HG02642 (cell line): ENCODE data around the gene GP9.

Experiments
- ATAC-seq: cut with Tn5 transposase; IDR thresholded peaks from one replicate; pipeline ENCODE4 v1.9.1; 2021; ENCODE audit warnings: mild to moderate bottlenecking; ENCODE audit not compliant: unreplicated experiment, poor library complexity

GP9 gene

DNA sequence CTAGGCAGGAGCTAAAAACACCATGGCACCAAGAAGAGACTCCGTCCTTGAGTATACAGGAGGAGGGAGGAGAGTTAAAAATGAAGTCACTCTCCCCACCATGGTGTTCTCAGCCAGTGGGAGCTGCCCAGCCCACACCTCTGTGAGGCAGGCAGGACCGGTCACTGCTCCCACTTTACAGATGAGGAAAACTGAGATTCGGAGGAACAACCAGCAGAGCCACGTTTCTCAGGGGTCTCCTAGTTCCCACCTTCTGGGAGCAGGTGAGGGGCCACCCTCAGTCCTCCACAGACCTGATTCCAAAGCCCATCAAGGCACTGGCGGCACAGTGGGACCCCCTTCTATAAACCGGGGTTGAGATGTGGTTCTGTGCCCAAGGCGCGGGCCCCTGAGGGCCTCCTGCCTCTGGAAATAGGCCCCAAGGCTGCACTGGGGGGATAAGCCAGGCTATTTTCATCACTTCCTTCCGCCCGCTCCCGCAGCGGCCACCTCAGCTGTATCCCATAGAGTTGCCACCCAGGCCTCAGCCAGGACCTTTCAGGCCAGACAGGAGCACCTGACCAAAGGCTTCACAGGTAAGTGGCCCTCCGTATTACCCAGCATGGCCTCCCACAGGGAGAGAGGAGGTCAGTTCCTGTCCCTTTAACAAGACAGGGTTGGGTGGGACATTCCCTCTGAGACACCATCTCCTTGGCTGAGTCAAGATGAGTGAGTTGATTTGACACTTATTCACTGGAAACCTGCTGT is at the start of gene GP9:
Gene GP9, plus strand, starts transcription at position 504 of the 747 bp plus-strand sequence. CDS start 961 bp downstream, outside the sequence.
- ATAC-seq = no peak

DNA sequence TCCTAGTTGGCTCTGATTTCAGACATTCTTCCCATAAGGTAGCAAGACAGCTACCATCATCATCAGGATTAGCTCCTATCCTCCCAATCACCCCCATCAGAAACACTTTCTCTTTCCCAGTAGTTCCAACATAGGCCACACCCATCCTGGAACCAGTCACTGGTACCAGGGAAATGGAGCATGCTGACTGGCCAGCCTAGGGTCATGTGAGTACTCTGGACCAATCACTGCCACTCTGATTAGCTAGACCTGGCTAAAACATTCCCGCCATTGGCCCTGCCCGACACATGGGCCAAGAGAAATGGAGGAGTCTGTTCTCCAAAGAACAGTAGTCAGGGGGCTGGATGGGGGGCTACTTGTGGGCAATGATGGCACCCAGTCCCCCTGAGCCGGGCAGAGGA is 47.1 kb upstream of the GP9 start:
- ATAC-seq = no peak

DNA sequence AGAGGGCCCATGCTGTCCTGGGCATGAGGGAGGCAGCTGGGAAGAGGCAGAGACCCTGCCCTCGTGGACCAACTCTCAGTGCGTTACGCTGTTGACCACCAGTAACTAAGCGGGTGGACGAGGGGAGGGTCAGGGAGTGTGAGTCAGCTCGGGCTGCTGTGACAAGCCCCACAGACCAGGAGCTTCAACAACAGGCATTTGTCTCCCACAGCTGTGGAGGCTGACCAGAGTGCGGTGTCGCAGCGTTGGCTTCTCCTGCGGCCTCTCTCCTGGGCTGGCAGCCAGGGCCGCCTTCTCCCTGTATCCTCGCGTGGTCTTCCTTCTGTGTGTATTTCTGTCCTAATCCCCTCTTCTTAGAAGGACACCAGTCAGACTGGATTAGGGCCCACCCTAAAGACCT is 46.4 kb upstream of the GP9 start:
- no peak for ATAC-seq

DNA sequence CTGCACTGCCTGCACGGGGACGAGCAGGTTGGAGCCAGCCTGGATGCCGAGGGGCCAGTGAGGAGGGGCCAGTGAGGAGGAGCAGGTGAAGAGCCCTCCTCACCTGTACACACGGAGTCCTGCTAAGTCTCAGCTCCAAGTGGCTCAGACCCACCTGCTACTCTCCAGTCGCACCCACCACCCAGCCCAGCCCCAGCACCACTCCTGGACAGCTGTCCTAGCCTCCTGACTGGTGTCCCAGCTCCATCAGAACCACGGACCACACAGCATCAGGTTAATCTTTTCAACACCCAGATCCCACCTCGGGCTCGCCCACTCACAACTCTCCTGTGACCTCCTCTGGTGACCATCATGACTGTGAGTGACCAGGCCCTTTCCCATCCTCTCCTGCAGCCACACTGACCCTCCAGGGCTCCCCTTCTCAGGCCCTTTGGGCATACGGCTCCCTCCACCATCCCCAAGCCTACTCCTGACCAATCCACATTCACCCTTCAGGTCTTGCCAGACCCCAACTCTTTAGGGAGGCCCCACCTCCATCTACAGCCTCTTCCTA is 45.7 kb upstream of the GP9 start:
- no peak for ATAC-seq

DNA sequence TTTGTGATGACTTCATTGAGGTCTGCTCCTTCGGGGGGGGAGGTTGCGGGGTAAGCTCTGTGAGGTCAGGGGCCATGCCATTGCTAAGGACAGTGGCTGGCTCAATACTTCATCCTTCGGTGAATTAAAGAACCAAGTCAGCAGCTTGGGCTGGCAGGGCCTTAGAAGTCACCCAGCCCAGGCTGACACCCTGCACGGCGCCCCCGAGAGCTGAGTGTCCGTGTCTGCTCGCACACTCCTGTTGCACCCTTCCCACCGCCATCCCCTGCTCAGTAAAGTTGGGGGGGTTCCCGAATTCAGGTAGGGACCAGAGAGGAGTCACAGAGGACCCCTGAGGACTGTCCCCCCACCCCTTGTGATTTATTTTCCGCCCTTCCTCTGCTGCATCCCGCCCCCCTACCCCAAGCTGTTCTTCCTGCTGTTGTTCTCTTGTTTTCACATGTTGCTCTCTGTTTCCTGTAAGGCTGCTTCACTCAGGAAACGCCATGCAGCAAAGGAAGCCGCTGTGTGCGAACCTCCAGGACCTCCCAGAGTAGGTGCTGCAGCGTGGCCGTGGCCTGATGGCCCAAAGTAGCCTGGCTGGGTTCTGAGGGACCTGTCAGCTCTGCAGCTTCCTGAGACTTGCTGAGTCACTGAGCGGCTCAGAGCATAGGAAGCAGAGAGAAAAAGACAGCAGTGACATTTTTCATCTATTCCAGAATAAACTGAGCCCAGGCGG is 45.0 kb upstream of the GP9 start:
- ATAC-seq = no peak

DNA sequence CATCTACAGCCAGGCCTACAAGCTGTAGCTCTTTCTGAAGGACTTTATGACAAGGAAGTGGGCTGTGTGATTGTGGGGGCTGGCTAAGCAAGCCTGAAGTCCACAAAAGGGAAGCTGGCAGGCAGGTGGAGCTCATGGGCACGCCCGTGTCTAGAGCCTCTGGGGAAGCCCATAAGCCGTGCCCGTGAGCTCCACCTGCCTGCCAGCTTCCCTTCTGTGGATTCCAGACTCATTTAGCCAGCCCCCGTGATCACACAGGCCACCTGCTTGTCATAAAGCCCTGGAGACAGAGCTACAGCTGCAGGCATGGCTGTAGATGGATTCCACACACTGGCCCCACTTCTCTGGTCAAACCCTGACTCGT is 44.2 kb upstream of the GP9 start:
- peak; percentile 53 for ATAC-seq

DNA sequence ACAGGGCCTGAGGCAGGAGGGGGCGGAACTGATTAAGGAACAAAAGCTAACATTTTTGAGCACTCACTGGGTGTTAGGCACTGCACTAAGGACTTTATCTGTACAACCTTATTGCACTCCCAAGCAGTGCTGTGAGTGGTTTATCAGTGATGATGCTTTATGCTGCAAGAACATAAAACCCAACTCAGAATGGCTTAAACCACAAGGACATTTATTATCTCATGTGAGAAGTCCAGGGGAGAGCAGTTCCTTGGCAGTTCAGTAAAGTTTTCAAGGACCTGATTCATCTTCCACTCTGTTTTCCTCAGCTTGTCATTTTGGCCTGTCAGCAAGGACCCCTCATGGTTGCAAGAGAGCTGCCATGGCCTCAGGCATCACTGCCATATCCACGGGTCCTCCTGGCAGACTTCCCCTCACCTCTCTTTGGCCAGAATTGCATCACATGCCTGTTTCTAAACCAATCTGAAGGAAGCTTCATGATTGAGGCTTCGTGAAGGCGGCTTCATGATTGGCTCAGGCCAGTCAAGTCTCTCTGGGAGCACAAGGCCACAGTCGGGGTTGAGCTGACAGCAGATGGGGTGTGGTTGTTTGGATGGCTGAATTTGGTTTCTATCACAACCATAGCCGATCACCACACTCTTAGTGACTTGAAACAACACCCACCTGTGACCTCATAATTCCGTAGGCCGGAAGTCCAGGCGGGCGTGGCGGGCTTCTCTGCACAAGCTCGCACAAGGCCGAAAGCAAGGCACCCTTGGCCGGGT is 43.7 kb upstream of the GP9 start:
- ATAC-seq = peak; percentile 58

DNA sequence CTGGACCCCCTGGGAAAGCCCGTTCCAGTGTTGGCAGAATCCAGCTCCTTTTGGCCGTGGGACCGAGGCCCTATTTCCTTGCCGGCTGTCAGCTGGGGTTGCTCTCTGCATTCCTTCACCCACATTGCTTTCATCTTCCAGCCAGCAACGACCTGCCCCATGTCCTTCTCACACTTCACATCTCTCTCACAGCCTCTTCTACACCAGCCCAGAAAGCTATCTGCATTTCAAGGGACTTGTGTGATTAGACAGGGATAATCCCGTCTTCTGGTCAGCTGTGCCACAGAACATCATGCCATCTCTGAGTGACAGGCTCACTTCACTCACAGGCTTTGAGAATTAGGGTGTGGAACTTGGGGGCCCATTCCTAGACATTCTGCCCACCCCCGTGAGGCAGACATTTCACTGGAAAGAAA is 43.1 kb upstream of the GP9 start:
- ATAC-seq = no peak

DNA sequence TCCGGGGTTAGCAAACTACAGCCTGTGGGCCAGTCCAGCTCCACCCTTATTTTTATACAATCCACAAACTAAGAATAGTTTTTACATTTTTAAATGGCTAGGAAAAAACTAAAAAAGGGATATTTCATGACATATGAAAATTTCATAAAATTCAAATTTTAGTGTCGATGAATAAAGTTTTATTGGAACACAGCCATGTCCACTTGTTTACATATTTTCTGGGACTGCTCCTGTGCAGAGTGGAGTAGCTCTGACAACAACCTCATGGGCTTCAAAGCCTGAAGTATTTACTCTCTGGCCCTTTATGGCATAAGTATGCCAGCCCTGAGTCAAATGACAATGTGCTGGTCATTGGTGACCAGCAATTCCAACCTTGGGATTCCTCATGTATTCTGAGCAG is 42.3 kb upstream of the GP9 start:
- no peak for ATAC-seq

DNA sequence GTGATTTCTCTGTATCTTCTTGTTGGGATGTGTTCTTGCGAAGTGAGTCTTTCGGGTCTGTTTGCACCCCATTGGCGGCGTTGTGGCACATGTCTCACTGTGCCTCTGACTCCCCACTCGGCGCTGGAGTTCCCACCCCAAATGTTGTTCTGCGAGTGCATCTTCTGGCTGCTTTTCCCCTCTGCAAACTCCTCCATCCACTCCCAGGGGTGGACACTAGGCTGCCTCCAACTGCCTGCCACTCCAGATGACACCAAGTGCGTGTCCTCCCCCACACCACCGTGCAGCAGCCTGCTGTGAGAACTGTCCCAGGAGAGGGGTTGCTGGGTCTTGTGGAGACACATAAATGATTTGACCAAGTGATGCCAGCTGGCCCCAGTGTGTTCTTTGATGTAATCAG is 41.8 kb upstream of the GP9 start:
- ATAC-seq = no peak

DNA sequence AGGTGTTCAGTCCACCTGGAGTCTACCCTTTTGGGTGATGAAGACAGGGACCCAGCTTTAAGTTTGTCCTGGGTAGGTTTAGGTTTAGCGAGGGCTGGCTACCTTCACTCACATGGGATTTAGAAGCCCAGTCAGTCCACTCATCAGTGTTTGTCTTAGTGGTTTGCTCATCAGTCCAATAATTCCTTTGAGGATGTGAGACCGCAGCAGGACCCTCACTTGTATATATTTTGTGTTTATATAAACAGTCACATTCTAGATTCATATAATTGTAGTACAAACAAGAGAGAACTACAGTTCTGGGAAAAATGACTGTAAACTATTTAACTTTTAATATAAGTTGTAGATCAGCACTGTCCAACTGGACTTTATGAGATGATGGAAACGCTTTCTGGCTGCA is 41.3 kb upstream of the GP9 start:
- ATAC-seq = no peak

DNA sequence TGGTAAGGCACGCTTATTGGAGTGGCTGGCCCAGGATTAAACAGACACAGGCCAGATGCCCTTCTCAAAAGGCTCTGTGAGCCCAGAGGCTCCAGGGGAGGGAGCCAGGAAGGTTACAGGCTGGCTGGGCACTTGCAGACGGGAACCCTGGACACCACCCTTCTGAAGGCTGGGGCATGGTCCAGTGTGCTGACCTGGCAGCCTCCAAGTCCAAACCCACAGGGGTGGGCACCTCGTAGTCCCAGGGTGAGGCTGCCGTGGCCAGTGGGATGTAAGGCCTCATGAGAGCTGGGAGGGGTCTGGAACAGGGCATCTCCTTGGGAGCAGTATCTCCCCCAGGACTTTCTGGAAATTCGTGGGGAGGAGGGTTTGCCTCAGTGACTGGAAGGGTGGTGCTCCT is 39.9 kb upstream of the GP9 start:
- ATAC-seq = no peak

DNA sequence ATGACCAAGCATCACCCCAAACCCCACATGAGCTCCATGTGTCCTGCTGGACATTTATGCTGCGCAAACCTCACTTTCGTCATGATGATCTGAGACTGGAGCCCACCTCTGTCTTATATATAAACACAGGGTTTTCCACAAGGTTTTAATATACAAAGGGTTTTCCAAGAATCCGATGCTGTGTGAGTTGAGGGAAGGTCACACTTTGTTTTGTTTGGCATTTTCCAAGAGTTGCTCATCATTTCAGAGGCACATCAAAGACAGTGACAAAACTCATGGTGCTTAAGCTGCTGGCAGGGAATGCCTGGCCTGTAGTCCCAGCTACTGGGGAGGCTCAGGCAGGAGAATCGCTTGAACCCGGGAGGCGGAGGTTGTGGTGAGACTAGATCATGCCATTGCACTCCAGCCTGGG is 39.4 kb upstream of the GP9 start:
- ATAC-seq = no peak

DNA sequence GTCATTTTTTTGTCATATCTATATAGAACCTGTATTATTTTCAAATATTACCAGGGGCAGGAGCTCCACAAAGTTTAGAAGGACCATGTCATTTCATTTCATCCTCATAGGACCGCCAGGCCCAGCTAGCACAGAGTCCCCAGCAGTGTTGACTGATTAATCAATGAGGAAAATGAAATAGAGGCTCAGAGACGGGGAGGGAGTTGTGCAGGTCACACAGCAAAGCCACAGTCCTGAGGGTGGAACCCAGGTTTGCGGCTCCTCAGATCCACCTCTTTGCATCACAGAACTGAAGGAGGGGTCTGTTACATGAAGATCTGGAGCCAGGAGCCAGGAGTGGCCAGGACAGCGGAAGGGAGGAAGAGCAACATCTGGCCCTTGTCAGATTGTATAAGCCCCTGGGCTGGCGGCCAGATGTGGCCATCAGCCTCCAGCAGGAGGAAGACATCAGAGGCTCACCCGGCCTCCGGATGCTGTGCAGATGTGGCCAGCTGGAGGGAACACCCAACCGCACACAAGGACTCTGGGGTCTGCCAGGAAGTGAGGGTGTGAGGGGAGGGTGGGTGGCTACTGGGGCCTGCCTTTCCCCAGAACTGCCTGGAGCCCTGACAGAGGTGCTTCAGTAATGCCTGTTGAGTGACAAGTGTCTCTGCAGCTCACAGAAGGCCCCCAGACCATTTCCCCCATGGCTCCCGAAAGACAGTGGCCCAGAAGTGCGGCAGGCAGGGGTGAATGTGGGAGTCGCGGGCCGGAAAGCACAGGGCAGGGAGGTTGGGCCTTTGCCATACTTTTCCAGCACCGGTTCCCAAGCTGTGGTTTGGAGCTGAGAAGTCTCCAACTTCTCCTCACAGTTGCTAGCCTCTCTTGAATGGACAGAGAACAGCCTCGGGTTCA is 38.2 kb upstream of the GP9 start:
- no peak for ATAC-seq

DNA sequence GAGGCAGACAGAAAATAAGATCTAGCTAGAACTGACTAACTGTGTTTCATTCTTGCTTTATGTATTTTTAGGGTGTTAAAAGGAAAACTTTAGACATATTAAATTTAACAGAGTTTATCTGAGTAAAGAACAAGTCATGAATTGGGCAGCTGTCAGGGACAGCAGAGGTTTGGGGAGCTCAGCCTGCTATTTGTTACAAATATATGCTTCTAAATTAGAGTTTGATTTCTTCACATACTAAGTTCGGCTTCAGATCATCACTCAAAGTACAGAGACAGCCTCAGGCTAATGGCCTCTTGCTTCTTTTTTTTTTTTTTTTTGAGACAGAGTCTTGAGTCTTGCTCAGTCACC is 37.6 kb upstream of the GP9 start:
- no peak for ATAC-seq

DNA sequence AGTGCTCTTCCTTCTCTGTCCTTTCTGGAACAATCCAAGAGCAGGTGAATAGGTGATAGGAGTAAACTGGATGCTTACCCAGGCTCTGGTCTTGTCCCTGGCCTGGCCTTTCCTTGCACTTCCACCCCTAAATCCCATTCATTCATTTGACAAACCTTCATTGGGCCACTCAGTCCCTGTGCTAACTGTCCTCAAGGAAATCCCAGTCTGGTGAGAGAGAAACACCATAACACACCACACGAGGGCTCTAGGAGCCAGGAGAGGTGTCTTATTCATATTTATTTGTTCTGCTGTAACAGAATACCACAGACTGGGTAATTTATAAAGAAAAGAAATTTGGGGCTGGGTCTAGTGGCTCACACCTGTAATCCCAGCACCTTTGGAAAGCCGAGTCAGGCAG is 36.7 kb upstream of the GP9 start:
- no peak for ATAC-seq

DNA sequence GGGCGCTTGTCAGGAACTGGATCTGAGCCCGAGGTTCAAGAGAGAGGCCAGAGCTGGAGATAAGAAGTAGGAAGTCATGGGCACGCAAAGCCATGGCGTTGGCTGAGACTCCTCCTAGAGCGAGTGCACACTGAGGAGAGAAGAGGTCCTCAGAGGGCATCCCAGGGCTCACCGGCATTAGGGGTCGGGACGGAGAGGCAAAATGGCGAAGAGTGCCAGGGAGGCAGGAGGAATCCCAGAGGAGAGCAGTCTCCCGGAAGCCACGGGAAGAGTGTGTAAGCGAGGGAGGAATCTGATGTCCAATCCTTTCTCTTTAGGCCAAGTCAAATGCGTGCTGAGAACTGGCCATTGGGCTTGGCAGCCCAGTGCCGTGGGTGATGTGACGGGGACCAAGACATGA is 35.5 kb upstream of the GP9 start:
- ATAC-seq = no peak

DNA sequence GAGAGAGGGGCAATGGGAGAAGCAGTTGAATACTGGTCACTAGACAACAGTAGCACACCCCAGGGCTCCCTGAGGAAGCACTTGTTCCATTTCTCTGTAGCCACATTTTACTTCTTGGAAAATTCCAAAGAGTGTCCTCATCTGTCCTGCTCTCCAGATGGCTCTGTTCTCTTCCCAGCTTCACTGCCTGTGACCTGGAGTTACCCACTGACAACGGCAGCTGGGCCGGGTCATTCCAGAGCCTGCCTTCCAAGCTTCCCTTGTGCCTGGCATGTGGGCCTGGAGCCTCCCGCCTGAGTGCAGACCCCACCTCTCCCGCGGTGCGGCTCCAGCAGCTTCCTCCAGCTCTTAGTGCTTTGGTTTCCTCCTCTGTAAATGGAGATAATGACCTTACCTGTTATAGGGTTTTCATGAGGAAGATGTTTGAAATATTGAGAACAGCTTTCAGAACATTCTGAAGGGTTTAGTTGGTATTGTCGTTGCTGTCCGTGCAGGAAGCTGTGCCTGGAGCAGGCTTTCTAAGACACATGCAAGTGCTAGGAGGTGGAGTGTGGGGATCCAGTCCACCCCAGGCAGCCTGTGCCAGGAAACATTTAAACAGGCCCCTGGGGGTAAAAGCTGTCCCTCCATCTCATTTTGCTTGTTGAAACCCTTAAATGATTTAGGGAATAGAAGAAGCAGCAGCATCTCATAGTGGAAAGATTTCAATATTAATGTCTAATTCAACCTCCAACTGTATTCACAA is 34.7 kb upstream of the GP9 start:
- no peak for ATAC-seq

DNA sequence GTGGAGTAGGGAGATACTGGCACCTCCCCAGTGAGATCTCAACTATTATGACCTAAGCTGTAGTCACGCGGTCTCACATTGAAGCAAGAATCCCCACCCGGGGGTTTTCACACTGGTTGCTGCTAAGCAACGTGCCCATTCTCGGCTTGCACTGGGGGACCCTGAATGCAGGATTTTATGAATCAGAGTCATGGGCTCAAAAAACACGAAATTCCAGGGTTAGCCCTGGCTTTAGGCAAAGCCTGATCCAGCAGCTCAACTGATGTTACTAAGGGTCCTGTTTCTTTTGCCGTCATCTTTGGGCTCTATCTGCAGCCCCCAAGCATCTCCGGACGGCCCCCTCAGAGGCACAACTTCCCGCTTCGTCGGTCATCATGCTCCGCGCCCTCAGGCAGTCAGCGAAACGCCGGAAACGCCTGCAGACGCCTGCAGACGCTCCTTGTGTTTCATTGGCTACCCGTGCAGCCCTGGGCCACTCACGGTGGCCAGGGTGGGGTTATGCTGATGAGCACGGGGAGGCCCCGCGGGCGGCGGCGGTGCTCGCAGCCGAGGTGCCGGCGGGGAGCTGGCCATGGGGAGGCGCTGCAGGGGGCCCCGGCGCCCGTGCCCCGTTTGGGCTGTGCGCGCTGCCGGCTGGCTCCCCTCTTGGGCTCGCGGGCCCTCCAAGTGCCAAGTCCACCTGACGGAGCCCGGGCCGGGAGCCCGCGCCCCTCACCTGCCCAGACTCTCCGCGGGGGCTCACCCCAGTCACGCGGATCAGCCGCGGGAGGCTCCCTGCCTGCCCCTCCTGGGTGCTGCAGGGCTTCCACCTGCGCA is 33.6 kb upstream of the GP9 start:
- ATAC-seq = peak; percentile 98
